Spleen (tissue), 11 donors: Measurements from ENCODE around the gene DBNL. TPM values are rescaled to one million over a fixed set of nuclear protein-coding genes. Genes with fewer than 3 reads are reported as not detected.

Source experiments
- DNase-seq: peaks from one replicate; pipeline ENCODE4 v3.0.0-alpha.2; 2020
- H3K27ac ChIP-seq, 8 donors: fragments of 200-600 bp; sonication (generic) in 7 of 8; 1 replicate in 4 of 8; 2 replicates in 4 of 8; pipeline versions ENCODE4 v1.5.0 to v1.8.0; 2016 to 2021; ENCODE audit warnings: inconsistent platforms in 4 of 8, mild to moderate bottlenecking in 4 of 8, moderate library complexity in 1 of 8
- H3K27me3 ChIP-seq, 7 donors: fragments of 200-600 bp; sonication (generic) in 6 of 7; replicated peaks in 1 of 7; 1 replicate in 4 of 7; 2 replicates in 3 of 7; pipeline versions ENCODE4 v1.5.0 to v1.8.0; 2016 to 2021; ENCODE audit warnings: inconsistent platforms in 3 of 7, mild to moderate bottlenecking in 1 of 7
- H3K36me3 ChIP-seq, 6 donors: fragments of 200-600 bp; sonication (generic) in 5 of 6; 1 replicate in 4 of 6; 2 replicates in 2 of 6; pipeline versions ENCODE4 v1.5.0 to v1.8.0; 2016 to 2021; ENCODE audit warnings: inconsistent platforms in 2 of 6
- H3K4me1 ChIP-seq, 6 donors: fragments of 200-600 bp; sonication (generic) in 5 of 6; 1 replicate in 3 of 6; 2 replicates in 3 of 6; pipeline versions ENCODE4 v1.5.0 to v1.8.0; 2016 to 2021; ENCODE audit warnings: inconsistent platforms in 3 of 6
- H3K4me3 ChIP-seq, 8 donors: fragments of 200-600 bp; sonication (generic) in 7 of 8; 1 replicate in 4 of 8; 2 replicates in 4 of 8; pipeline versions ENCODE4 v1.5.0 to v1.8.0; 2016 to 2021; ENCODE audit warnings: inconsistent platforms in 4 of 8, mild to moderate bottlenecking in 4 of 8, moderate library complexity in 2 of 8
- H3K9me3 ChIP-seq, 8 donors: fragments of 200-600 bp; sonication (generic) in 7 of 8; 1 replicate in 4 of 8; 2 replicates in 4 of 8; pipeline versions ENCODE4 v1.5.0 to v1.8.0; 2016 to 2021; ENCODE audit warnings: inconsistent platforms in 4 of 8
- CTCF ChIP-seq, 11 experiments: fragments of 200-600 bp in 7 of 11; fragments of 450-650 bp in 4 of 11; sonication (generic) in 4 of 11; IDR thresholded peaks in 8 of 11; conservative IDR thresholded peaks in 3 of 11; 1 replicate in 7 of 11; 2 replicates in 4 of 11; pipeline versions ENCODE4 v1.4.0 to v1.8.0; 2016 to 2021; ENCODE audit warnings: antibody characterized with exemption in 11 of 11, inconsistent platforms in 4 of 11, mild to moderate bottlenecking in 1 of 11
- POLR2A ChIP-seq, 3 donors: fragments of 450-650 bp; IDR thresholded peaks; one replicate each; pipeline ENCODE4 v1.5.1; 2017; ENCODE audit warnings: antibody characterized with exemption in 3 of 3, mild to moderate bottlenecking in 1 of 3
- POLR2AphosphoS5 ChIP-seq, 3 donors: sonication (generic); formaldehyde crosslinking; IDR thresholded peaks; one replicate each; pipeline ENCODE4 v1.5.1; 2017; ENCODE audit warnings: antibody characterized with exemption in 3 of 3
- WGBS, 5 donors: extraction: QIAGEN DNeasy Blood & Tissue Kit in 3 of 5; methylation state at CpG; one replicate each; pipeline versions ENCODE4 v1.1.5 to v1.1.7; 2013 to 2018; 5-methylcytosine and 5-hydroxymethylcytosine counted together
- intact Hi-C: fragments of 100-400 bp; cut with DNase I; formaldehyde crosslinking; loops from one replicate; pipeline ENCODE4 v1.15.0; 2023; ENCODE audit warnings: low total_unique reads
- polyA plus RNA-seq, 3 donors: library from polyadenylated mRNA; stranded (reverse); fragments of 200-250 nt; gene quantifications; one replicate each; pipeline ENCODE4 v1.2.1, GENCODE V29; 2013
- total RNA-seq, 7 donors: library from RNA; depleted of rRNA in 3 of 7; stranded (reverse); fragments of >200 nt in 3 of 7; fragmentation: NEBNext Ultra II Directional in 4 of 7; extraction: Animal tissue kit (Norgen Biotek cat#: 25700) in 4 of 7; gene quantifications; one replicate each; pipeline versions ENCODE4 v1.1.0 to v1.2.1, GENCODE V29; 2016 to 2021
- donor health status: healthy with polysubstance abuse.
- donor health status: DM: no; HTN: no; CAD: no; lungs with moderate emphysema.
- donor health status: DM: no; HTN: no; CAD: no.
- donor health status: Bipolar disorder and iron deficiency.
- donor health status: healthy.
- donor health status: DM: no; HTN: no; CAD: no.
- donor health status: DM: yes; HTN: yes; CAD: no.

The DBNL gene
- total and polyA plus RNA-seq, 10 donors: 118 to 257 (median 206) TPM

- H3K27me3 ChIP-seq: peaks cover 0 to 29% (median 4%) of the 10 kb centered on the region in 7 donors
- H3K4me3 ChIP-seq: peak within 1 kb of the TSS; percentile 31 to 74 (median 44)
- no peaks in the 10 kb centered on the region for H3K9me3 ChIP-seq
- intact Hi-C loops: no loop called here
- 2 to 5% (median 2%) methylated on average over 51 to 80 of the region's 87 CpGs for WGBS, 5 donors
- peak within 1 kb of the TSS; percentile 42 to 85 (median 76) for H3K27ac ChIP-seq
- peak; percentile 87 for DNase-seq
- peaks cover 4 to 69% (median 38%) of the 10 kb centered on the region in 6 donors for H3K4me1 ChIP-seq
- H3K36me3 ChIP-seq: peaks cover 0 to 27% (median 7%) of the 10 kb centered on the region in 6 donors
- TF ChIP-seq CTCF (IDR thresholded peaks at IDR 0.05 in 8 of 11, conservative IDR thresholded peaks at IDR 0.05 in 3 of 11) (no peak), POLR2AphosphoS5 (IDR thresholded peaks at IDR 0.05) (peak; percentile 14 to 68 (median 51))
Observed at GRCh38 chr7:44103923-44104859, 59.7 kb downstream of the DBNL start, which contains the start of gene AEBP1. Gene AEBP1 (plus strand): TSS chr7:44104345. CDS start chr7:44104666, 321 bp downstream.

- Histone ChIP-seq H3K4me3 (peak overlapping the region; percentile 31 to 74 (median 44)), H3K27ac (peak overlapping the region; percentile 42 to 85 (median 76)), H3K27me3 (peaks cover 0 to 29% (median 4%) of the 10 kb centered on the region in 7 donors), H3K9me3 (no peaks in the 10 kb centered on the region), H3K4me1 (peaks cover 4 to 61% (median 37%) of the 10 kb centered on the region in 6 donors), H3K36me3 (peaks cover 0 to 36% (median 12%) of the 10 kb centered on the region in 6 donors)
- no peak for TF ChIP-seq POLR2AphosphoS5 (IDR thresholded peaks at IDR 0.05)
- TF ChIP-seq CTCF (IDR thresholded peaks at IDR 0.05 in 8 of 11, conservative IDR thresholded peaks at IDR 0.05 in 3 of 11): no peak
- TF ChIP-seq POLR2A (IDR thresholded peaks at IDR 0.05): no peak
- 26 to 45% (median 37%) methylated on average over 22 to 28 of the region's 28 CpGs for WGBS, 5 donors
- intact Hi-C loops: no loop called here
- DNase-seq: peak; percentile 63
Observed at GRCh38 chr7:44104860-44105771, 60.6 kb downstream of the DBNL start.

- WGBS, 5 donors: 39 to 53% (median 44%) methylated on average over 2 of the region's 2 CpGs
- H3K4me3 ChIP-seq: peak overlapping the region in 7 of 8 donors; percentile 38 to 74 (median 45)
- intact Hi-C loops: no loop called here
- H3K27me3 ChIP-seq: peaks cover 0 to 29% (median 4%) of the 10 kb centered on the region in 7 donors
- TF ChIP-seq POLR2AphosphoS5 (IDR thresholded peaks at IDR 0.05) (no peak), CTCF (IDR thresholded peaks at IDR 0.05 in 8 of 11, conservative IDR thresholded peaks at IDR 0.05 in 3 of 11) (no peak), POLR2A (IDR thresholded peaks at IDR 0.05) (no peak)
- no peak for DNase-seq
- no peaks in the 10 kb centered on the region for H3K9me3 ChIP-seq
- H3K27ac ChIP-seq: peak overlapping the region in 4 of 8 donors; percentile 78 to 85 (median 82)
- H3K4me1 ChIP-seq: peaks cover 4 to 54% (median 30%) of the 10 kb centered on the region in 6 donors
- peaks cover 0 to 43% (median 17%) of the 10 kb centered on the region in 6 donors for H3K36me3 ChIP-seq
Observed at GRCh38 chr7:44105832-44106231, 61.3 kb downstream of the DBNL start.
